ENCODE measurements around the gene HSPG2. TPM values are rescaled to one million over a fixed set of nuclear protein-coding genes. Genes with fewer than 3 reads are reported as not detected.

Gene HSPG2
- total and polyA plus RNA-seq, 2 of the 8 experiments (the other 6 are each of a cell fraction or from before 2014, with no cell fraction given), result 17.8 to 111 TPM

DNA sequence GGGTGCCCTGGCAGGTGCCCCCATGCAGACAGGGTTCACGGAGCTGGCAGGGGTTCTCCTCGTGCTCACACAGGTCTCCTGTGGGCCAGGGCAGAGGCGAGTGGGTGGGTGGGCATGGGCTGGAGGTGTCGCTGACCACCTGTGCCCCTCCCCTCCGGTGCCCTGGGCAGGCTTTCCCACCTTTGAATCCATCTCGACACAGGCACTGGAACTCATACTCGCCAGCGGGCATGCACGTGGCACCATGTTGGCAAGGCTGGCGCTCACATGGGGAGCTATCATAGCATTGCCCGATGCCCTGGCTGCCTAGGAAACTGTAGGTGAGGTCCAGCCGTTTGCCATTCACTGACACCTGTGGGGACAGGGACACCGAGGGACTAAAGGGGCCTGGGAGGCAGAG, 109.0 kb downstream of the HSPG2 start (continued):
- no peak for TF ChIP-seq CREB1 (IDR thresholded peaks at IDR 0.05)
- no peak for TF ChIP-seq EP300 (IDR thresholded peaks at IDR 0.05; ENCODE audit: borderline replicate concordance in 1 of 2, low read depth in 2 of 2, low read length in 2 of 2)
- TF ChIP-seq MAFK (IDR thresholded peaks at IDR 0.05; ENCODE audit: low read depth, low read length), result no peak
- TF ChIP-seq, protein P1, sequence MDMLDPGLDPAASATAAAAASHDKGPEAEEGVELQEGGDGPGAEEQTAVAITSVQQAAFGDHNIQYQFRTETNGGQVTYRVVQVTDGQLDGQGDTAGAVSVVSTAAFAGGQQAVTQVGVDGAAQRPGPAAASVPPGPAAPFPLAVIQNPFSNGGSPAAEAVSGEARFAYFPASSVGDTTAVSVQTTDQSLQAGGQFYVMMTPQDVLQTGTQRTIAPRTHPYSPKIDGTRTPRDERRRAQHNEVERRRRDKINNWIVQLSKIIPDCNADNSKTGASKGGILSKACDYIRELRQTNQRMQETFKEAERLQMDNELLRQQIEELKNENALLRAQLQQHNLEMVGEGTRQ (IDR thresholded peaks at IDR 0.05; ENCODE audit: low read length), result no peak
- TF ChIP-seq NANOG (IDR thresholded peaks at IDR 0.05; ENCODE audit: insufficient read depth, low read depth, low read length, poor library complexity, severe bottlenecking), result no peak
